ENCODE data around the gene C9orf153. TPM values are rescaled to one million over a fixed set of nuclear protein-coding genes. Genes with fewer than 3 reads are reported as not detected.
"Not testable (repeated sequence)": the region's sequence is repeated elsewhere in the genome, so short reads cannot be mapped to it uniquely, and the experiment has no call there.

Gene C9orf153
- total RNA-seq, 1 donor from 2014 or later: not detected

DNA sequence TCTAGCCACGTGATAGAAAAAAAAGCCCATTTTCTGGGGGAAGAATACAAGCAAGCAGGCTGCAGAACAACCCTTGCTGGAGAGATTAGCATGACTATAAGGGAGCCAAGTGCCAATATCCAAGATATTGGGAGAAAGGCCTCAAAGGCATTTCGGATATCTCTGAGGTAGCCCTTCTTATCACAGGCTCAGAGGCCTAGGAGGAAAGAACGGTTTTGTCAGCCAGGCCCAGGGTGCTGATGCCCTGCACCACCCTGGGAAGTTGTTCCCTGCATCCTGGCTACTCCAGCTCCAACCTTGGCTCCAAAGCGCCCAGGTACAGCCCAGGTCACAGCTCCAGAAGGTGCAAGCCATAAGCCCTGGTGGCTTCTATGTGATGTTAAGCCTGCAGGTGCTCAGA, 66.4 kb downstream of the C9orf153 start:
- no peak for DNase-seq (ENCODE audit: low read depth in 2 of 2)

DNA sequence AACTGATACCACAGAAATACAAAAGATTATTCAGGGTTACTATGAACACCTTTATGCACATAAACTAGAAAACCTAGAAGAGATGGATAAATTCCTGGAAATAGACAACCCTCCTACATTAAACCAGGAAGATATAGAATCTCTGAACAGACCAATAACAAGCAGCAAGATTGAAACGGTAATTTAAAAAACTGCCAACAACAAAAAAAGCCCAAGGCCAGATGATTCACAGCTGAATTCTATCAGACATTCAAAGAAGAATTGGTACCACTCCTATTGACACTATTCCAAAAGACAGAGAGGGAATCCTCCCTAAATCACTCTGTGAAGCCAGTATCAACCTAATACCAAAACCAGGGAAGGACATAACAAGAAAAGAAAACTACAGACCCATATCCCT, 68.8 kb downstream of the C9orf153 start:
- not testable (repeated sequence) for DNase-seq (ENCODE audit: low read depth in 2 of 2)

DNA sequence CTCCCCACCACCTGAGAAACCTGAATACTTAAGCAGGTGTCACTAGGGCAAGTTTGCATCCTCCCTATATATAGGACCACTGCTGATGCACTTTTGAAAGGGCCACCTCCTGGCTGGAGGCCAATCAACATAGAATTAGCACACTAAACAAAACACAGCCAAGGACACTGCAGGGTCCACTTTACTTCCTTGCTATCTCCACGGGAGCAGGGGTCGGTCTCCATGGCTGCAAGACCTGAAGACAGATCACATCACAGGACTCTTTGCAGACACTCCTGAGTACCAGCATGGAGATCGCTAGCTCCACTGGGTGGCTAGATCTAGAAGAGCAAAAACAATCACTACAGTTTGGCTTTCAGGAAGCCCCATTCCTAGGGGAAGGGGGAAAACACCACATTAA, 72.3 kb downstream of the C9orf153 start:
- no peak for DNase-seq (ENCODE audit: low read depth in 2 of 2)

DNA sequence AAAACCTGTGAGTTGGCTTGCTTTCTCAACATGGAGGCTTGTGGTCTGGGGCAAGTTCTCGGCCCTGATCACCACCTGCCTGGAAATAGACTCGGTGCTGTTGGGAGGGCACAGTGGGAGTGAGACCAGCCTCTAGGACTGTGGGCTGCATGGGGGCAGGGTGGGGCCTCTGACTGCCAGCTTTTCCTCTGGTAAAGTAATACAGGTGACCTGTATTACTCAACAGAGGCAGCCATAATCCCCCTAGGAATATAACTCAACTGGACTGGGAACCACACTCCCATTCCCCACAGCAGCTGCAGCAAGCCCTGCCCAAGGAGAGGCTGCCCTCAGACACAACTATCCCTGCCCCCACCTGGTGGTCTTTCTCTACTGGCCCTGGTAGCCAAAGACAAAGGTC, 72.8 kb downstream of the C9orf153 start:
- no peak for DNase-seq (ENCODE audit: low read depth in 2 of 2)

DNA sequence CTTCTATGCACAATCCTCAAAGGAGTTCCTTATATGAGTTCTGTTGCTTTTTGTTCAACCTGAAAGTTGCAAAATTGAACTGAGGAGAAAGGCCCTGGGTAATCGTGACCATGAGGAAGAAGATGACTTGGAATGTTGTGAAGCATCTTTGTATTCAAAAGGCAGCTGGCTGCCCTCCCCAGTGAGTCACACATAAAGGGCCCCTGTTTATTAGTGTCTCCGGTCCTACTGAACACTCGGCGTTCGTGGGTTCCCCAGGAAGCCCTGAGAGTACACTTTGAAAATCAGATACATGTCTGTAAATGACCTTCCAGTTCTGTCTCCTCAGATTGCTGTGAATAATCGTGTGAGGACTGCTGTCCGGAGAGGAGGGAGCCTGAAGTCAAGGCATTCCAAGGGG, 73.6 kb downstream of the C9orf153 start:
- no peak for DNase-seq (ENCODE audit: low read depth in 2 of 2)

DNA sequence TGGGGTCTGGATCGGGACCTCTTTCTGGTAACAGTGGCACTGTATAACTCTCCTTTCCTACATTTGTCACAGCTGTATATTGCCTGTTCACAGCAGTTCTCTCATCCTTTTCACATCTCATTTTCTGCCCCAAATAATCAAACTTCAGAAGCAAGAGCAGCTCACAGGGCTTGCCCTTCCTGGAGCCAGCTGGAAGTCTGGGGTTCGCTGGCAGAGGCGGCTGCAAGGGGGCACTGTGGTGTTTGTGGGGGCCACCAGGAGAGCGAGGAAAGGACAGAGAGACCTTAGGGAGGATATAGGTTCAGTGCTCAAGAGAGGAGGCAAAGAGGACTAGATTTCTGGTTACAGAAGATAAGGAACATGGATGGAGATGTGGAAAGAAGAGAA, 75.3 kb downstream of the C9orf153 start:
- no peak for DNase-seq (ENCODE audit: low read depth in 2 of 2)

DNA sequence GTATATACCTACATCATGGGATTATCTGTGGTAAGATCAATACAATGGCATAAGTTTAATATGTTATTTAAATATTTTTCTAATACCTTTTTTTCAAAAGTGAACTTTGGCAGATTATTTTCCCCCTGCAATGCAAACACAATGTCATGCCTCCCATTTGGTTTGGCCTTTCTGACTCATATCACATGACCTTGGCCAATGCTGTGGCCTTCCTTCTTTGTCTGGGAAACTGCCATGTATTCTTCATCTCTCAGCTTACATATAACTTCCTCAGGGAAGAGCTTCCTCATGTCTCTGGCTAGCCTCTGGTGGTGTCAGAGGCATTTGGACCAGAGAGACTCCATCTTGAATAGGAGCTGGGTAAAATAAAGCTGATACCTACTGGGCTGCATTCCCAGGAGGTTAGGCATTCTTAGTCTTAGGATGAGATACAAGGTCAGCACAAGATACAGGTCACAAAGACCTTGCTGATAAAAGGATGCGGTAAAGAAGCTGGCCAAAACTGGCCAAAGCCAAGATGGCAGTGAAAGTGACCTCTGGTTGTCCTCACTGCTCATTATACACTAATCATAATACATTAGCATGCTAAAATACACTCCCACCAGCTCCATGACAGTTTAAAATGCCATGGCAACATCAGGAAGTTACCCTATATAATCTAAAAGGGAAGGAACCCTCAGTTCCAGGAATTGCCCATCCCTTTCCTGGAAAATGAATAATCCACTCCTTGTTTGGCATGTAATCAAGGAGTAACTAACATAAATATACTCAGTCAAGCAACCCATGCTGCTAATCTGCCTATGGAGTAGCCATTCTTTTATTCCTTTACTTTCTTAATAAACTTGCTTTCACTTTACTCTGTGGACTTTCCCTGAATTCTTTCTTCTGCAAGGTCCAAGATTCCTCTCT, 76.0 kb downstream of the C9orf153 start:
- DNase-seq (ENCODE audit: low read depth in 2 of 2): no peak

DNA sequence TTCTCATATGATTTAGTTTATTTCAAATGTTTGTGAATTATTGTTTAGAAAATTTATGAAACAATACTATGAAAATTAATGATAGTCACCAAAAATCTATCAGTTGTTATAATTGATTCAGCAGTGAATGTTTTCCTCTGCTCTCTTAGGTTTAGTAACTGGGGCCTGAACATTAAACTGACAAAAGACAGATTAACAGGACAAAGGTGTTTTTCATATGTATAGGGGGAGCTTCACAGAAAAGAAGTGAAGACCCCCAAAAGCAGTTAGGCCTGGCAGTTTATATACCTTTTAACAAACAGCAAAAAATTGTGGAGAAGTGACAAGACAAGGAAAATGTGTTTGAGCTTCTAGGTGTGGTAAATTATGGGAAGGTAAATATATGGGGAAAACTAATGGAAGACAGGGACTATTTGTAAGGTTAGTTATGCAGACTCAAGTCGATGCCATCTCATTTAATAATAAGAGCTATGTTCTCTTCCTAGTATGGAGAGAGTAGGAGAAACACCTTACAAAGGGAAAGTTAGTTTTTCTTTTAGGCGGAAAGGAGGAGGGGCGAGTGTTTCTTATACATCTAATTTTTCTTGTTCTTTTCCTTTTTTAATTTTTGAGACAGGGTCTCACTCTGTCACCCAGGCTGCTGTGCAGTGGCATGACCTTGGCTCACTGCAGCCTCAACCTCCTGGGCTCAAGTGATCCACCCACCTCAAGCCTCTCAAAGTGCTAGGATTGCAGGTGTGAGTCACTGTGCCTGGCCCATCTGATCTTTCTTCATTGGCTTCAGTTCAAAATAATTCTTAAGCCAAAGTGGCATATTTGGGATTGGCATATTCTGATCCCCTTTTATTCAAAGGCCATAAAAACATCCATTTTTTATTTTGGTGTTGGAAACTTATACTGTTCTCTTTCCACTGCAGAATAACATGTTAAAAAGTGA, 77.8 kb downstream of the C9orf153 start:
- no peak for DNase-seq (ENCODE audit: low read depth in 2 of 2)

DNA sequence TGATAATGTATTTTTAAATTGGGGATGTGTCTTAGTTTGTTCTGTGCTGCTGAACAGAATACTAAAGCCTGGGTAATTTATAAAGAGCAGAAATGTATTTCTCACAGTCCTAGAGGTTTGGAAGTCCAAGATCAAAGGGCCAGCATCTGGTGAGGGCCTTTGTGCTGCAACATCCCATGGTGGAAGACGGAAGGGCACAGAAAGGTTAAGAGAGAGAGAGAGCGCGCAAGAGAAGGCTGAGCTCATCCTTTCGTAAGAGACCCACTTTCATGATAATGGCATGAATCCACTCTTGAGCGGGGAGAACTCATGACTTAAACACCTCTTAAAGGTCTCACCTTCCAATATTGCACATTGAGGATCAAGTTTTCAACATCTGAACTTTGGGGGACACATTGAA, 81.0 kb downstream of the C9orf153 start:
- no peak for DNase-seq (ENCODE audit: low read depth in 2 of 2)

DNA sequence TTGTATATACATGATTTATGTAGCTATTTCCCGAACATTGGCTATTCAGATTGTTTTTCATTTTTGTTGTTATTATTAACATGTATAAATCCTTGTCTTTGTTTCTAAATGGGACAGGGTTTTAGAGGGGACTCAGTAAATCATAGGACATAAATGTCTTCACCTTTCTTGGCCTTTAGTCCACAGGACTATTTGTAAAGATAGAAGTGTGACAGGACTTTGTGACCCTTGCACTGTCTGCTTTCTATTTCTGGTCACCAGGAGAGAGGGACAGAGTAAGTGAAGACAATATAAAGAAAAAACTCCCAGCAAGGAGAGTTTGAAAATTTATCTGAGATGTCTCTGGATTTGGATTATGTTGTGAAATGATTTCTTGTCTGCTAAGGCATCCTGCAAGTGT, 81.5 kb downstream of the C9orf153 start:
- DNase-seq (ENCODE audit: low read depth in 2 of 2): no peak

DNA sequence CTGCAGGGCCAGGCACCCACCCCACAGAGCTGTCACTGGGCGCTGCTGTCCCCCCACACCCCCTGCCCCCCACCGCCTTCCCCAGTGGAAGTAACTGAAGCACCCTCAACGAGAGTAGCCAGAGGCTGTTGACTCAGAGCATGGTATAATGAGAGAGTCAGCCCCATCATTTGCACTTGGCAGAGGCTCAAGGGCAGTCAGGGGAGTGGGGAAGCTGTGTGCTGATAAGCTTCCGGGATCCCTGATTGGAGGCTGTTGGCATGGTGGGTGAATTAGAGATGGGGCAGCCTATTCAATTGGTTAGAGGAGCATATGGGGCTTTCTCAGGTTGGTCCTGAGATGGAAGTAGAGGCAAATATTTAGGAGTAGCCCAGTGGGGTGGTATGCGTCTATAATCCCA, 83.0 kb downstream of the C9orf153 start:
- DNase-seq (ENCODE audit: low read depth in 2 of 2): no peak

DNA sequence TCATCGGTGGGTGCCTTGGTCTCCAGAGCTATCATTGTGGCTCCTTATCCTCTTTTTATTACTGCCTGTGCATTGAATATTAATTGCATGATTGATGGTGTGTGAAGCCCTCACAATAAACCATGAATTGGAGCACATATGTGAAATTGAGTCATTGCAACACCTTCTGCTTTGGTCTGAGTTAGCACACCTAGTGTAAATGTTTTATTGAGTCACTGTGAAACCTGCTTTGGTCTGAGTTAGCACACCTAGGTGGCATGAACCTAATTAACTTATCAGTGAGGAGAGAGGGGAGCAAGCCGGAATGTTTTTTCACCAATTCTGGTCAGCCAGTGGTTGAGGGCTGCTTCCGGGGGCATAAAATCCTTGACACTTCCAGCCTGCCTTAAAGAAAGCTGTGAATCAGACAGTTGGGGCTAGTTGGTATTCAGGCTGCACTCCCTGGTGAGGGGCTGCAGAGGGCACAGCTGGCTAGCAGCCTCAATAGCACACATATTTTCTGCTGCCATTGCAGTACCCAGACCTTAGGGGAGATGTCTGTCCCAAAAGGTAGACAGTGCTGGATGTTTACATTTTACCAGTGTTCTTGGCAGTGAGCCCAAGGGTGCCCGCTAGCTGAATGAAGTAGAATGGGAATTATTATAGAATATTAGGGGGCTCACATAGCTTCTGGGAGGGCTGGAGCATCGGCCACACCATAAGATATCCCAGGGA, 83.6 kb downstream of the C9orf153 start:
- no peak for DNase-seq (ENCODE audit: low read depth in 2 of 2)

DNA sequence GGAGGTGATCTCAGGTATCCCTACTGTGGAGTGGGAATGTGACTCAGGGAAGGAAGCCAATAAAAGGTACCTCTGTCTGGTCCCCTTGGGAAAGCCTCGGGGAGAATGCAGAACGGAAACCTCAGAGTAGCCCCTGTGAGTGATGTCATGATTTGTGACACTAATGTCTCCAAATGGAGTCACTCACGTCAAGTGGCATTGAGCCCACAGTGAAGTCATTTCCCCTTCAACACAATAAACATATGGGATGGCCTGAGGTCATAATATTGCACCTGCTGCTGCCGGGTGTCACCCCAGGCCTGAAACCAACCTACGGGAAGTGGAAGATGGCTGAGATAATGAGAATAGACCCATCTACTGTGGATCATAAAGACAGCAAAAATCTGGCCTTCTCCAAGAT, 84.2 kb downstream of the C9orf153 start:
- no peak for DNase-seq (ENCODE audit: low read depth in 2 of 2)

Other genes with a start within 250 kb of the C9orf153 start
- 21.2 and 33.9 TPM in 2 replicates for gene GOLM1, start 160.1 kb downstream of the C9orf153 start, total RNA-seq
- gene ISCA1, start 22.9 kb upstream of the C9orf153 start, total RNA-seq: 21.4 and 30.5 TPM in 2 replicates
- gene TUT7, start 94.8 kb upstream of the C9orf153 start, total RNA-seq: 16.0 and 22.5 TPM in 2 replicates

Measured in dermis microvascular lymphatic vessel endothelial cell (primary cell).